ENCODE measurements around the gene PPL.

PPL gene

DNA sequence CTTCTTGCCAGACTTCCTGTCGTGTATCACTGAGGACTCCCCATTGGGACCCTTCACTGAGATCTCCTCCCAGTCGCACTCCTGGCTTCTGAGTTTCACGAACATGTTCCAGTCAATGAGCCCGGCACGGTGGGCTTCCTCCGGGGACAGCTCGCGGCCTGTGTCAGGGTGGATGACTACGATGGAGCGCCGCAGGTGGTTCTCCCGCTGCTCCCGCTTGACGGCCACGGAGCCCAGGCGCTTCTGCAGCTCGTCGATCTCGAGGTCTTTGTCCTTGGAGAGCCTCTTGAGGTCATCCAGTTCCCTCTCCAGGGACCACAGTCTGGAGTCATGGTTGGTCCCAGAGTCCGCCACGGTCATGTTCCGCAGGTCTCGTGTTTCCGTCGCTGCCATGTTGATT lies 53.4 kb downstream of the PPL start:
- no peak for DNase-seq

- no peak for DNase-seq
These were observed 54.2 kb downstream of the PPL start for GRCh38 chr16:4882633-4883285.

DNA sequence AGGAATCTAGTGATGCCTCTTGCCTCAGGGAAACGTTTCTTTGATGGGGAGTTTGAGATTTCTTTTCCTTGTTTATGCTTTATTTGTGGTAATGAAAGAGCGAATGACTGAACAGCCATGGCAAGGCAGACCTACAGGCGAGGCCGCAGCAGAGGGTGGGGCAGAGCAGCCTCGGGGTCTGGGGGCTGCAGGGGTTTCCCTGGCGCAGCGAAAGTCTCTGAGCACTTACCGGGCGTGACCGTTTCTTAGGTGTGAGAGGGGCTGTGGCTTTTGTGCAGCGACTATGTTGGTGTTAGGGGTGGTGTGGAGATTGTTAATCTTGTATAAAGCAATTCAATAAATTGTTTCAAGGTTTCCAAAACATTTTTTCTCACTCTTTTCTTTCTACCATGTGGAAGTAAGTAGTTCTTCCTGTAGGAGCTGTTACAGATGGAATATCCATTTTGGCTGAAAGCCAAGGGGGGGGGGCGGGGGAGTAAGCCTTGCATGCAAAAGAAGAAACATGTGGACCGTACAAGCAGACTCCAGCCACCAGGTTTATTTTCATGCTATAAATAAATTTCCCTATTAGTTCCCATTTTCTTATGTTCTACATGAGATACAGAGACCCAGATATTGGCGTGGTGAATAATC lies 54.8 kb downstream of the PPL start:
- DNase-seq = no peak

- no peak for DNase-seq
These were observed 56.9 kb downstream of the PPL start for GRCh38 chr16:4880006-4880580.

- DNase-seq = no peak
These were observed 57.9 kb downstream of the PPL start for GRCh38 chr16:4879049-4879448.

- DNase-seq = no peak
These were observed 59.6 kb downstream of the PPL start for GRCh38 chr16:4877380-4877685.

DNA sequence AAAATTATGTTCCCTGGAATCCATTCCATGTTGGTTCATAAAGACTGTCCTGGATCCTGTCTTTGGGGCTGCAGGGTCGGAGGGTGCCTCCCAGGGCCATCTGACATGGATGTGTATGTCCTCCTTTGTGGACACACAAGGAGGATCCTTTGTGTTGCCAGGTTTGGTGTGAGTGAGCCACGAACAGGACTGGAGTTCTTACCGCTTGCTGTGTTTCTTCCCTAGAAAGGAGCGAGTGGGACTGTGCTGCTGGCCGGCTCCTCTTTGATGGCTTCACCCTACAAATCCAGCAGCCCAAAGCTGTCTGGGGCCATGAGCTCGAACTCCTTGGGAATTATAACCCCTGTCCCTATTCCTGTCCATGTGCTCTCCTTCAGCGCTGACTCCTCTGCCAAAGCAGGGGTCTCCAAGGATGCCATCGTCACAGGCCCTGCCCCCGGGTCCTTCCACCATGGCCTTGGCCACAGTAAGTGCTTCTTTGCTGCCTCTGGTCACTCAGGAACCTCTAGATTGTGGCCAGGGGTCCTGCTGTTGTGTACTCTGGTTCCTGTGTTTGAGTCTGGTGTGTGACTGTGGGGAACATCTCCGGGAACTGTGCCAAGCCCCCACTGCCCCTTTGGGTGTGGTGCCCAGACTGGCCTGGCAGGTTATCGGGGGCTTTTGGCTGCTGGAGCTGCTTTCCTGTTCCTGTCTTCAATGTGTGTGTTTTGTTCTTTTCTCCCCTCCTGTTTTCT lies 60.1 kb downstream of the PPL start:
- no peak for DNase-seq

- no peak for DNase-seq
These were observed 62.3 kb downstream of the PPL start for GRCh38 chr16:4874666-4875065.

GRCh38 chr16:4873091-4873490 lies 63.9 kb downstream of the PPL start:
- DNase-seq = no peak

DNA sequence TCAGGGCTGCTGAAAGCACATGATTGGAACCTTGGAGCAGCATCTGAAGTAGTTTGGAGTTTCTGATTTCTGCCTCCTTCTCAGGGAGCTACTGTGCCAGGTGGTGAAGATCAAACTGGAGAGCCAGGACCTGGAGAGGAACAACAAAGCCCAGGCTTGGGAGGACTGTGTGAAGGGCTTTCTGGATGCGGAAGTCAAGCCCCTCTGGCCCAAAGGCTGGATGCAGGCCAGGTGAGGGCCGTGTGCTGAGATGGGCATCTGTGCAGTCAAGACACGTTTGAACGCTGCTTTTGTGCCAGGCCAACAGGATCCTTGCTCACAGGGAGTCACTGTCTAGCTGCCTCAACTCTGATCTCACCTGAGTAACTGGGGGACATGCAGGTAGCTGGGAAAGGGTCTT lies 65.9 kb downstream of the PPL start:
- DNase-seq = no peak

GRCh38 chr16:4870138-4870671 lies 66.7 kb downstream of the PPL start:
- DNase-seq = no peak

GRCh38 chr16:4869147-4869805 lies 67.7 kb downstream of the PPL start:
- DNase-seq = no peak

GRCh38 chr16:4868535-4868934 lies 68.4 kb downstream of the PPL start:
- DNase-seq = no peak

- no peak for DNase-seq
These were observed 68.9 kb downstream of the PPL start for GRCh38 chr16:4868026-4868425.

- no peak for DNase-seq
These were observed 70.4 kb downstream of the PPL start for GRCh38 chr16:4866586-4866985.

DNA sequence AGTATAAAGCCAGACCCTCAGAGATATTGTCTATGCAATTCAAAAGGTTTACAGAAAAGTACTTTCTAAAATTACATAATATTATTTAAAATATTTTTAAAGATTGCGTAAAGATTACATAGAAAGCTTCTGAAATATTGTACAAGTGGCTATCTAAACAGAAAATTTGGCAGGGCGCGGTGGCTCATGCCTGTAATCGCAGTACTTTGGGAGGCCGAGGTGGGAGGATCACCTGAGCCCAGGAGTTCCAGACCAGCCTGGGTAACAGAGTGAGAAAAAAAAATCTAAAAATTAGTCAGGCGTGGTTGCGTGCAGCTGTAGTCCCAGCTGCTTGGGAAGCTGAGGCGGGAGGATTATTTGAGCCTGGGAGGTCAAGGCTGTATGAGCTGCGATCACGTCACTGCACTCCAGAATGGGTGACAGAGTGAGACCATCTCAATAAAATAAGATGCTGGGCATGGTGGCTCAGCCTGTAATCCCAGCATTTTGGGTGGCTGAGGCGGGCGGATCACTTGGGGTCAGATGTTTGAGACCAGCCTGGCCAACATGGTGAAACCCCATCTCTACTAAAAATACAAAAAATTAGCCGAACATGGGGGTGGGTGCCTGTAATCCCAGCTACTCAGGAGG lies 71.6 kb downstream of the PPL start:
- DNase-seq = no peak

DNA sequence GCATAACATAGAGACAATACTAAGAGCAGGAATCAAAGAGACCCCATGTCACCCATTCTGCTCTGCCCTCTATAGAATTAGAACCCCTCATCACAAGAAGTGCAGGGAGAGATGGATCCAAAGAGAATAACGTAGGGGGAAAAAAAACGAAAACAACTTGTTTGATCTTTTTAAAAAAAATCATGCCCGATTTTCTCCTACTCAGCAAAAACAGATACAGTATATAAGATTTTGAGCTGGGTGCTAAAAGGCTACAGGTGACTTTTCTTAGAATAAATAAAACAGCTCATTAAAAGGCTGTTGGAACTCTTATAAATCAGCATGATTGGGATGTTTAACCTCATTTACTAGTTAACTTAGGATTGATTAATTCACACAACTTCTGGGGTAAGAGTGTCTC lies 72.2 kb downstream of the PPL start:
- no peak for DNase-seq

DNA sequence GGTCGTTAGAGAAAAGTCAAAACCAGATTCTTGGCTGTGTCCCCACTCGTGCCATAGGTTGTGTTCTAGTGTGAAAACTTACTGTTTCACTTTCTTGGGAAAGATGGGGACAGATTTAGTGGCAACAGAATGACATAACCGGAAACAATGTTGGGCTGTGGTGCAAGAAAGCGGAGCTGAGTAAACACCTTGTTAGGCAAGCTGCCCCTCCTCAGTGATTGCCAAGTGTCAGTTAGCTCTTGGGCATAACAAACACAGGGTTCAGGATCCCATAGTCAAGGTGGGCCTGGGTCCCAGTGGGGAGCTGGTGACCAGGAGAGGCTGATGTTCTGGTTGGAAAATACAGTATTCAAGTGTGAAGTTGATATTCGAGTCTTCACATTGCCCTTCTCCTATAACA lies 74.3 kb downstream of the PPL start:
- DNase-seq = no peak

DNA sequence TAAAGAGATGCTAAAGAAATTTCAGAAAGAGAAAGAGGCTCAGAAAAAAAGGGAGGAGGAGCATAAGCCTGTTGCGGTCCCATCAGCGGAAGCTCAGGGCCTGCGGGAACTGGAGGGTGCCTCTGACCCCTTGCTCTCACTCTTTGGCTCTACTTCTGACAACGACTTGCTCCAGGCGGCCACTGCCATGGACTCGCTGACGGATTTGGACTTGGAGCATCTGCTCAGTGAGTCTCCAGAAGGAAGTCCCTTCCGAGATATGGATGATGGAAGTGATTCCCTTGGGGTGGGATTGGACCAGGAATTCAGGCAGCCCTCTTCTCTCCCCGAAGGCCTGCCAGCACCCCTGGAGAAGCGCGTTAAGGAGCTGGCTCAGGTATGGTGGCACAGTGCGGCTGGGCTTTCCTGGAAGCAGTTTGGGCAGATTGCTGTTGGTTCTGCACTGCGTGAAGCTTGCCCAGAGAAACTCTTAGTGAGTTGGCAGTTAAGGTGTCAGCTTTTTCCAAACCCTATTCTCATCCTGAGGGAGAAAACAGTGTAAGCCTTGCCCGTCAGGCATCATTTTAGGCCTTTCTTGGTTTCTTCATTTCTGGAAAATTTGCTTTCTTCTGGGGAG lies 76.1 kb downstream of the PPL start:
- DNase-seq = no peak

GRCh38 chr16:4859900-4860255 lies 77.1 kb downstream of the PPL start:
- no peak for DNase-seq

DNA sequence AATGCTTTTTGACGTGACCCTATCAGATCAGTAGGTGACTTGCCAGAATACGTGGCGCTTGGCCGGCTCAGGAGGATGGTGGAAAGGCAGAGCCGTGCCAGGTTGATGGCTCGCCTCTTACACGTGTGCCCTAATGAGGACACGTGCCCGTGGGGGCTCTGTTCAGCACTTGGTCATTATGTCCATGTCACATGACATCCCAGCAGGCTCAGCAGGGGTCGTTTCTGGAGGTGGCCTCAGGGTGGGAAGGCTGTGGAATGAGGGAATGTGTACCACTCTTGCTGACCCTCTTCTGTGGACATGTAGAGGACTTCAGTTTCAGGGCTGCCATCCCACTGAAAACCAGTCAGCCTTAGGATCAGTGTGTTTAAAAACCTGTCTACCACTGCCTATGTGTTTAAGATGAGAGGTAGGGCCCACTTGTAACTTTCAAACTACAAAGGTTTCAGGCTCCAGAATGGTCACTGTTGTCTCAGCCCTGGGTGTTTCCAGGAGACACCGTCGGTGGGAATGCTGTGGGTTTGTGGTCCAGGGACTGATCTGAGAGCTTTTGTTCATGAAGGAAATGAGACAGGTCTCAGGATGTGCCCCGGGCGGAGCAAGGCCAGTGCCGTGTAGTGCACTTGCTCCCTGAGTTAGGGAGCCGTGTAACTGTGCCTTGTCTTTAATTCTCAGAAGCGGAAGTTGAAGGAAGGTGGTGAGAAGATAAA lies 77.6 kb downstream of the PPL start:
- no peak for DNase-seq

GRCh38 chr16:4855804-4856203 lies 81.1 kb downstream of the PPL start:
- no peak for DNase-seq

Data from activated CD4-positive, alpha-beta T cell treated with anti-CD3 and anti-CD28 coated beads for 1 hour (primary cell).